DMS153 treated with DMSO at 0.1 percent for 48 hours (cell line): Measurements from ENCODE around the gene TRIM51.
"Not testable (repeated sequence)": the region's sequence is repeated elsewhere in the genome, so short reads cannot be mapped to it uniquely, and the experiment has no call there.

ENCODE experiments used
- DNase-seq: peaks from one replicate; lab custom pipeline; 2025; ENCODE audit not compliant: unreplicated experiment; lab: John Stamatoyannopoulos, UW

TRIM51 gene

GRCh38 chr11:55882997-55883396 lies at the start of gene TRIM51:
Gene TRIM51, plus strand, starts transcription at chr11:55883297. Its CDS starts 2,132 bp downstream, at chr11:55885429.
- not testable (repeated sequence) for DNase-seq

- DNase-seq, result no peak
Measured at GRCh38 chr11:55838452-55838851, 44.6 kb upstream of the TRIM51 start, which contains the start of gene OR5D16. Gene OR5D16, plus strand, starts transcription at chr11:55838752. Its CDS starts 0 bp downstream, at chr11:55838752.

GRCh38 chr11:55847453-55847852 lies 35.6 kb upstream of the TRIM51 start:
- DNase-seq, result no peak

- DNase-seq, result no peak
Measured at GRCh38 chr11:55849037-55849436, 34.1 kb upstream of the TRIM51 start.

GRCh38 chr11:55852141-55852540 lies 31.0 kb upstream of the TRIM51 start:
- DNase-seq, result no peak

- no peak for DNase-seq
Measured at GRCh38 chr11:55854704-55855103, 28.4 kb upstream of the TRIM51 start.

- not testable (repeated sequence) for DNase-seq
Measured at GRCh38 chr11:55867354-55867753, 15.7 kb upstream of the TRIM51 start.

- not testable (repeated sequence) for DNase-seq
Measured at GRCh38 chr11:55872731-55873130, 10.4 kb upstream of the TRIM51 start.

- DNase-seq, result not testable (repeated sequence)
Measured at GRCh38 chr11:55873146-55873545, 10.0 kb upstream of the TRIM51 start.

GRCh38 chr11:55884995-55885394 lies 1.9 kb downstream of the TRIM51 start:
- DNase-seq, result not testable (repeated sequence)

GRCh38 chr11:55885481-55885880 lies 2.4 kb downstream of the TRIM51 start:
- DNase-seq, result not testable (repeated sequence)

- no peak for DNase-seq
Measured at GRCh38 chr11:55895216-55895615, 12.1 kb downstream of the TRIM51 start.

- no peak for DNase-seq
Measured at GRCh38 chr11:55902308-55902707, 19.2 kb downstream of the TRIM51 start.

GRCh38 chr11:55914482-55914881 lies 31.4 kb downstream of the TRIM51 start, which contains the start of gene OR5W2:
Gene OR5W2, minus strand, starts transcription at chr11:55914582. Its CDS starts 0 bp downstream, at chr11:55914582.
- DNase-seq, result no peak

- DNase-seq, result no peak
Measured at GRCh38 chr11:55920537-55920936, 37.4 kb downstream of the TRIM51 start.

- no peak for DNase-seq
Measured at GRCh38 chr11:55936300-55936699, 53.2 kb downstream of the TRIM51 start, which contains the start of gene OR5I1. Gene OR5I1, minus strand, starts transcription at chr11:55936400. Its CDS starts 0 bp downstream, at chr11:55936400.
